GM18519 (cell line): ENCODE measurements around the gene CDH2.

Experiments
- ATAC-seq: cut with Tn5 transposase; IDR thresholded peaks from one replicate; pipeline ENCODE4 v1.9.1; 2021; ENCODE audit warnings: mild to moderate bottlenecking, moderate library complexity; ENCODE audit not compliant: unreplicated experiment, low FRiP score

Gene CDH2

GRCh38 chr18:28176948-28177827, at the start of gene CDH2:
Gene CDH2 (minus strand): TSS chr18:28177130. CDS start chr18:28177022, 108 bp downstream.
- peak; percentile 49 for ATAC-seq

- ATAC-seq = no peak
Measured at GRCh38 chr18:28212060-28212459, 35.1 kb upstream of the CDH2 start.

- ATAC-seq = no peak
Measured at GRCh38 chr18:28208712-28209265, 31.9 kb upstream of the CDH2 start.

GRCh38 chr18:28208268-28208667, 31.3 kb upstream of the CDH2 start:
- ATAC-seq = no peak

GRCh38 chr18:28204154-28204553, 27.2 kb upstream of the CDH2 start:
- no peak for ATAC-seq

GRCh38 chr18:28201056-28201455, 24.1 kb upstream of the CDH2 start:
- ATAC-seq = no peak

- no peak for ATAC-seq
Measured at GRCh38 chr18:28198620-28199019, 21.7 kb upstream of the CDH2 start.

- no peak for ATAC-seq
Measured at GRCh38 chr18:28193177-28193778, 16.3 kb upstream of the CDH2 start.

- ATAC-seq = peak; percentile 81
Measured at GRCh38 chr18:28189400-28190239, 12.7 kb upstream of the CDH2 start.

GRCh38 chr18:28185121-28185520, 8.2 kb upstream of the CDH2 start:
- ATAC-seq = no peak

GRCh38 chr18:28183418-28184078, 6.6 kb upstream of the CDH2 start:
- no peak for ATAC-seq

GRCh38 chr18:28181616-28182015, 4.7 kb upstream of the CDH2 start:
- ATAC-seq = no peak

GRCh38 chr18:28178720-28179119, 1.8 kb upstream of the CDH2 start:
- no peak for ATAC-seq

GRCh38 chr18:28177828-28178635, 1.1 kb upstream of the CDH2 start:
- no peak for ATAC-seq

GRCh38 chr18:28176698-28176947, 307 bp downstream of the CDH2 start:
- ATAC-seq = peak; percentile 8

- ATAC-seq = no peak
Measured at GRCh38 chr18:28175930-28176697, 816 bp downstream of the CDH2 start.

- no peak for ATAC-seq
Measured at GRCh38 chr18:28175150-28175929, 1.6 kb downstream of the CDH2 start.

GRCh38 chr18:28174181-28174905, 2.6 kb downstream of the CDH2 start:
- ATAC-seq = no peak
